ENCODE data around the gene DPM1. TPM values are rescaled to one million over a fixed set of nuclear protein-coding genes. Genes with fewer than 3 reads are reported as not detected.

DPM1 gene
- total RNA-seq, 1 experiment from 2014 or later, result 70.7 TPM

DNA sequence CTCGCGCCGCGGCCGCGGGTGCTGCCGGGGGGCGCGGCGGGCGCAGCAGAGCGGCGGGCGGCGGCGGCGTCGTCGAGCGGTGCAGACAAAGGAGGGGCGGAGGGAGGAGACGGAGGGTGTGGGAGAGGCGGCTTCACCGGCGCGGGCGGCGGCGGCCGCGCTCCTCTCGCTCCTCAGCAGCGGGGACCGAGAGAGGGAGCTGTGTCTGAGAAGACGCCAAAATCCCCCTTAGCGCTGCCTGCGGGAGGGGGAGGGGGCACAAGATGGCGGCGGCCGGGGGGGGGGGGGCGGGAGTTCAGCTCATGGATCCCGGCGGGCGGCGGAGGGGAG is 27.4 kb downstream of the DPM1 start:
- peaks cover 45% of the 10 kb centered on the region for H3K79me2 ChIP-seq (ENCODE audit: low read depth)
- TF ChIP-seq EZH2 (IDR thresholded peaks at IDR 0.05; ENCODE audit: low read depth), result no peak
- TF ChIP-seq, protein P1, sequence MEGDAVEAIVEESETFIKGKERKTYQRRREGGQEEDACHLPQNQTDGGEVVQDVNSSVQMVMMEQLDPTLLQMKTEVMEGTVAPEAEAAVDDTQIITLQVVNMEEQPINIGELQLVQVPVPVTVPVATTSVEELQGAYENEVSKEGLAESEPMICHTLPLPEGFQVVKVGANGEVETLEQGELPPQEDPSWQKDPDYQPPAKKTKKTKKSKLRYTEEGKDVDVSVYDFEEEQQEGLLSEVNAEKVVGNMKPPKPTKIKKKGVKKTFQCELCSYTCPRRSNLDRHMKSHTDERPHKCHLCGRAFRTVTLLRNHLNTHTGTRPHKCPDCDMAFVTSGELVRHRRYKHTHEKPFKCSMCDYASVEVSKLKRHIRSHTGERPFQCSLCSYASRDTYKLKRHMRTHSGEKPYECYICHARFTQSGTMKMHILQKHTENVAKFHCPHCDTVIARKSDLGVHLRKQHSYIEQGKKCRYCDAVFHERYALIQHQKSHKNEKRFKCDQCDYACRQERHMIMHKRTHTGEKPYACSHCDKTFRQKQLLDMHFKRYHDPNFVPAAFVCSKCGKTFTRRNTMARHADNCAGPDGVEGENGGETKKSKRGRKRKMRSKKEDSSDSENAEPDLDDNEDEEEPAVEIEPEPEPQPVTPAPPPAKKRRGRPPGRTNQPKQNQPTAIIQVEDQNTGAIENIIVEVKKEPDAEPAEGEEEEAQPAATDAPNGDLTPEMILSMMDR (conservative IDR thresholded peaks at IDR 0.05), result no peak
- peaks cover 57% of the 10 kb centered on the region for H3K36me3 ChIP-seq (ENCODE audit: low read depth)
- BruUV-seq (replicated peaks), result no TSS peak
- peak overlapping the region; percentile 84 for H3K27ac ChIP-seq
- H3K4me1 ChIP-seq (replicated peaks; ENCODE audit: insufficient read depth), result peaks cover 39% of the 10 kb centered on the region
- peaks cover 33% of the 10 kb centered on the region for H4K20me1 ChIP-seq (ENCODE audit: insufficient read depth)
- no peak for DNase-seq
- H3F3A ChIP-seq (ENCODE audit: insufficient read depth, low read depth), result peaks cover 41% of the 10 kb centered on the region
- no peaks in the 10 kb centered on the region for H3K9me3 ChIP-seq (ENCODE audit: insufficient read depth, low read depth)
- intact Hi-C loops (cut with micrococcal nuclease; ENCODE audit: unreplicated experiment), result loop anchor here (1.0 to 2.0 kb wide), 2 partner anchors 28 to 137 kb away; partner anchors contain the start of genes DPM1 and MOCS3
- no peak overlapping the region for H2AFZ ChIP-seq
- no peaks in the 10 kb centered on the region for H3K9me2 ChIP-seq (ENCODE audit: insufficient read depth)
- H3K4me3 ChIP-seq, result peak overlapping the region; percentile 72; the same call in 1 of the 2 replicates
- CTCF ChIA-PET, result interaction anchor here (0.5 to 1.9 kb wide), 5 partner anchors 51 to 700 kb away, joined by 3 to 18 read pairs (median 4); partner anchors contain the start of gene BCAS4
- H3K4me2 ChIP-seq, result no peak overlapping the region
- POLR2A ChIA-PET (ENCODE audit: unreplicated experiment), result interaction anchor here (0.6 to 1.2 kb wide), 3 partner anchors 27 to 306 kb away, joined by 3 to 11 read pairs (median 4); partner anchors contain the start of genes DPM1 and MOCS3
- no peaks in the 10 kb centered on the region for H3K27me3 ChIP-seq (ENCODE audit: insufficient read depth, low read depth)

- H3F3A ChIP-seq (ENCODE audit: insufficient read depth, low read depth), result peaks cover 44% of the 10 kb centered on the region
- H3K27me3 ChIP-seq (ENCODE audit: insufficient read depth, low read depth), result no peaks in the 10 kb centered on the region
- H2AFZ ChIP-seq, result no peak overlapping the region
- intact Hi-C loops (cut with micrococcal nuclease; ENCODE audit: unreplicated experiment), result loop anchor here (2.0 kb wide), 1 partner anchor 28 kb away; the partner anchor contains the start of genes DPM1 and MOCS3
- H3K36me3 ChIP-seq (ENCODE audit: low read depth), result peaks cover 62% of the 10 kb centered on the region
- BruUV-seq (replicated peaks), result no TSS peak
- peak in 1 of 2 experiments; percentile 14 for DNase-seq
- POLR2A ChIA-PET (ENCODE audit: unreplicated experiment), result interaction anchor here (0.5 kb wide), 1 partner anchor 16 kb away, joined by 4 read pairs; no protein-coding TSS in a partner anchor
- no peak overlapping the region for H3K27ac ChIP-seq
- H3K4me2 ChIP-seq, result peak overlapping the region; percentile 94
- H3K79me2 ChIP-seq (ENCODE audit: low read depth), result peaks cover 51% of the 10 kb centered on the region
- no peaks in the 10 kb centered on the region for H3K9me2 ChIP-seq (ENCODE audit: insufficient read depth)
- peak overlapping the region; percentile 69 for H3K4me3 ChIP-seq
- no peaks in the 10 kb centered on the region for H3K9me3 ChIP-seq (ENCODE audit: insufficient read depth, low read depth)
- TF ChIP-seq, protein P1 (conservative IDR thresholded peaks at IDR 0.05), result no peak
- no peak for TF ChIP-seq EZH2 (IDR thresholded peaks at IDR 0.05; ENCODE audit: low read depth)
- peaks cover 39% of the 10 kb centered on the region for H4K20me1 ChIP-seq (ENCODE audit: insufficient read depth)
- CTCF ChIA-PET, result interaction anchor here (0.5 to 1.9 kb wide), 5 partner anchors 52 to 166 kb away, joined by 3 to 18 read pairs (median 5); partner anchors contain the start of gene BCAS4
- peaks cover 39% of the 10 kb centered on the region for H3K4me1 ChIP-seq (replicated peaks; ENCODE audit: insufficient read depth)
Observed at GRCh38 chr20:50930139-50930975, 28.0 kb downstream of the DPM1 start.

- ChIA-PET CTCF (interaction anchor here (0.5 to 1.3 kb wide), 4 partner anchors 22 to 814 kb away, joined by 5 to 7 read pairs (median 6); partner anchors contain the start of gene BCAS4), POLR2A (ENCODE audit: unreplicated experiment) (no interaction called here)
- Histone ChIP-seq H3K27me3 (ENCODE audit: insufficient read depth, low read depth) (no peaks in the 10 kb centered on the region), H3K79me2 (ENCODE audit: low read depth) (peaks cover 60% of the 10 kb centered on the region), H3K4me2 (peak overlapping the region; percentile 94), H3F3A (ENCODE audit: insufficient read depth, low read depth) (peaks cover 44% of the 10 kb centered on the region), H3K9me2 (ENCODE audit: insufficient read depth) (no peaks in the 10 kb centered on the region), H3K27ac (no peak overlapping the region), H3K9me3 (ENCODE audit: insufficient read depth, low read depth) (no peaks in the 10 kb centered on the region), H3K4me1 (replicated peaks; ENCODE audit: insufficient read depth) (peaks cover 39% of the 10 kb centered on the region), H4K20me1 (ENCODE audit: insufficient read depth) (peaks cover 48% of the 10 kb centered on the region), H2AFZ (no peak overlapping the region), H3K36me3 (ENCODE audit: low read depth) (peaks cover 57% of the 10 kb centered on the region), H3K4me3 (peak overlapping the region; percentile 69)
- peak; percentile 82 to 87 for DNase-seq
- TF ChIP-seq, protein P1 (conservative IDR thresholded peaks at IDR 0.05), result peak; percentile 95
- TF ChIP-seq EZH2 (IDR thresholded peaks at IDR 0.05; ENCODE audit: low read depth), result no peak
- BruUV-seq (replicated peaks), result TSS peak; percentile 37
- intact Hi-C loops (cut with micrococcal nuclease; ENCODE audit: unreplicated experiment), result loop anchor here (1.0 to 2.0 kb wide), 2 partner anchors 29 to 111 kb away; partner anchors contain the start of genes DPM1 and MOCS3
Observed at GRCh38 chr20:50929299-50930138, 28.8 kb downstream of the DPM1 start.

Data from PC-9 (cell line).